Urothelium cell line (cell line): ENCODE data around the gene SLC39A2.

Experiments
- DNase-seq: peaks from one replicate; pipeline ENCODE4 v3.0.0; 2011; ENCODE audit warnings: low spot score, mixed read lengths
- FAIRE-seq: peaks from 2 replicates; lab custom pipeline; 2011; peaks lifted over from hg19 to GRCh38; lab: Jason Lieb, UNC

The SLC39A2 gene

DNA sequence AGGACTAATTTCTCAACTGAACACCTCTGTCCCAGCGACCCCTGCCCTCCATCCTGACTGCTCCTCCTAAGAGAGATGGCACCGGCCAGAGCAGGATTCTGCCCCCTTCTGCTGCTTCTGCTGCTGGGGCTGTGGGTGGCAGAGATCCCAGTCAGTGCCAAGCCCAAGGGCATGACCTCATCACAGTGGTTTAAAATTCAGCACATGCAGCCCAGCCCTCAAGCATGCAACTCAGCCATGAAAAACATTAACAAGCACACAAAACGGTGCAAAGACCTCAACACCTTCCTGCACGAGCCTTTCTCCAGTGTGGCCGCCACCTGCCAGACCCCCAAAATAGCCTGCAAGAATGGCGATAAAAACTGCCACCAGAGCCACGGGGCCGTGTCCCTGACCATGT lies 43.8 kb downstream of the SLC39A2 start:
- FAIRE-seq (no peak), DNase-seq (no peak)

DNA sequence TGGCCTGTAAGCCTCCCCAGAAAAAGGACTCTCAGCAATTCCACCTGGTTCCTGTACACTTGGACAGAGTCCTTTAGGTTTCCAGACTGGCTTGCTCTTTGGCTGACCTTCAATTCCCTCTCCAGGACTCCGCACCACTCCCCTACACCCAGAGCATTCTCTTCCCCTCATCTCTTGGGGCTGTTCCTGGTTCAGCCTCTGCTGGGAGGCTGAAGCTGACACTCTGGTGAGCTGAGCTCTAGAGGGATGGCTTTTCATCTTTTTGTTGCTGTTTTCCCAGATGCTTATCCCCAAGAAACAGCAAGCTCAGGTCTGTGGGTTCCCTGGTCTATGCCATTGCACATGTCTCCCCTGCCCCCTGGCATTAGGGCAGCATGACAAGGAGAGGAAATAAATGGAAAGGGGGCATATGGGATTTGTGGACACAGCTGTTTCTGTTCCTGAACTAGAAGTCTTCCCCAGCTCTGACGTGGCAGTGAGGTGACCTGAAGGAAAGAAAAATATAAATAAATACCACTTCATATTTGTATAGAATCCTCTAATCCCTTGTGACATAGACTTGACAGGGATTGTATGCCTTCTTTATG lies 44.4 kb downstream of the SLC39A2 start:
- DNase-seq = no peak
- FAIRE-seq = no peak

DNA sequence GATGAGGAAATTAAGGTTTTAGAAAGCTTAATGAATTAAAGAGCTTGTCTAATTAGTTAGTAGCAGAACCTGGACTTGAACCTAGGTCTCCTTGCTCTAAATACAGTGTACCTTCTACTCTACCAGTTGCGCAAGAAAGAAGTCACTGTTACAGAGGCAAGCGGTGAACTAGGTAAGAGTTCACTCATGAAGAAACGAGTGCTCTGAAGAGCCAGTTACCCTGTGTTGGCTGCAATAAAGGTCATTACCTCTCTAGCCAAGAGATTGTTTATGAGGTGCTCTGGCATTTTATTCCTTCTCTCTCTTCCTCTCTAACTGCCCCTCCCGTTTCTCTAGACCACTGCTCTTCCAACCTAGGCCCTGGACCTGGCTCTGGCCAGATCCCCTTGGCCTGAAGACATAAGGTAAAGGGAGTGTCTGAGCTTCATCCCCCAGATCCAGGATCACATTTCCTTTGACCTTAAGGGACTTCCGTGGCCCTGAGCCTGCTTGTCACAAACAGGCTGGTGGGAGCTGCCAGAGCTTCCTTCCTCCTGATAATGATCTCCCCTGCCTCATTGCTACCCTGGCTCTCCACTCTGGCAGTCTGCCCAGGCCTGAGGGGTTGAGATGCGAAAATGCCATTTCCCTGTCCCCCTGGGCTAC lies 45.0 kb downstream of the SLC39A2 start:
- FAIRE-seq (no peak), DNase-seq (no peak)

DNA sequence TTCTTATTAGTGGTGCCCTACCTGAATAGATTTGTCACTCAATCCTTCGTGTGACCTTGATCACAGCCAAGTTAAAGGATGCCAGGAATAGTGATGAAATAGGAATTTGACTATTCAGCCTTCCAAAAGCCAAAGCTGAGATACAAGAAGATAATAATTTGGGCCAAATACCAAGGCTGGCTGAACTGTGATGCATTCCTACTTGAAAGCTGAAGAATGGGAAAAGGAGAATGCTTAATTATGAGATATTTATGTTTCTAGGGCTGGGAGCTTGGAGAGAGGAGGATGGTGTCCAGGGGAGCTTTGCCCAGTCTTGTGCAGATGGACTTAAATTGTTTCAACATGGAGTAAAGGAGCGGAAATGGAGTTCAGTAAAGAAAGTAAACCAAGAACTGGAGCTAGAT lies 48.3 kb downstream of the SLC39A2 start:
- DNase-seq = no peak
- FAIRE-seq = no peak

DNA sequence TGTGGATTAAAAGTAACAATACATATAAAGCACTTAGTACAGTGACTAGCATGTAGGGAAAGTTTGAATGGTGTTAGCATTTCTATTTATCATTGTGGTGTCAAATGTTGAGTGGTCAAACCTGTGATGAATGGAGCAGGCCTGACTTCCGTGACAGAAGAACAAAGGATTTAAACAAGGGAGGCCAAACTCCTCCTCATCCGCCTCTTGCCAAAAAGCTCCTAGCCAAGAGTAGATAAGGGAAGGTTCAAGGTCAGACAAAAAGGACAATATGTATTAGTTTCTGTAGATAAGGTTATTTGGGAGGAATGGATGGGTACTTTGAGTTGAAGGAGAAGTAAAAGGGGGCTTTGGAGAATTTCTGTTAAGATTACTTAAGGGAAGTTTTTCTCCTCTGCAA lies 49.5 kb downstream of the SLC39A2 start:
- DNase-seq (no peak), FAIRE-seq (no peak)

DNA sequence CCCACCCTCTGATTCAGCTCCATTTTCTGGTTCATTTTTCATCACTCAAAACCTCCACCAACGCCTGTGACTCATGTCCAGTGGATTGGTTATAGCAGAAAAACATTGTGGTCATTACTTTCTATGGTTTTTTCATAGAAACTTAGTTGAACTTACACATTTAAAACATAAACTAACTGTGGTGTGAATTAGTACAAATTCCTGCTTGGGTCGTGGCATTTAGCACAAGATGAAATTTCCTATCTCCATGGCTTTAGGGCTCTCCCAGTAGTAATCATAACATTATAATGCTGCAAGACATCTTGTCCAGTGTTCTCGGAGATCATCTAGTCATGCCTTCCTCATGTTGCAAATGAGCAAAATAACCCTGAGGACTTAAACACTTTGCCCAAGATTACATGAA lies 50.2 kb downstream of the SLC39A2 start:
- no peak for DNase-seq
- FAIRE-seq = no peak

DNA sequence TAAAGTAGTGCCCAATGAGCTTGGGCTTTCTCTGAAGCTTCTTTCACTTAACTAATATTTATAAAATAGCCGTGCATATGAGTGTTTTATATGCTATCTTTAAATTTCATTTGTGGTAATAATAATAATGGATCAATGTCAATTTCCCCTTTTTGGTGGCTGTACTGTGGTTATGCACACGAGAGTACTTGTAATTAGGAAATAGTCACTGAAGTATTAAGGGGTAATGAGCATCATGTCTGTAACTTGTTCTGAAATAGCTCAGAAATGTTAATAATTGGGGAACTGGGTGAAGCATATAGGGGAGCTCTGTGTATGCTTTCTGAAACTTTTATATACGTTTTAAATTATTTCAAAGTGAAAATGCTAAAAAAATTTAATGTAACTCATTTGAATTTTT lies 51.5 kb downstream of the SLC39A2 start:
- DNase-seq (no peak), FAIRE-seq (no peak)
